ENCODE data around the gene POMC.

DNA sequence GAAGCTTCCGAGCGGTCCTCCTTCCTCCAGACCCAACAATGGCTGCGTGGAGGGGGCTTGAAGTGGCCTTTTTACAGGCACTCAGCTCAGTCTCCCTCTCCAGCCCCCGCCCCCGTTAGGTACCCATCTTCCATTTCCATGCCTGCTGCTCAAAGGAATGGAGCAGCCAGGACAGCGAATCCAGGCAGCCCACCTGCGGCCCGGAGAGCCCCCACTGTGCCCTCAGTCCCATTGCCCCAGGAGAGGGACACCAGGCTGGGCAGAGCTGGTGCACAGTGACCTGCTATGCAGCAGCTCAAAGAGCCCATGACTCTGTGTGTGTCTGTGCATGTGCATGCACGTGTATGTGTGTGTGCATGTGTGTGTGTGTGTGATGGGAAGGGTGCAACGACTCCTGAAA is 10.6 kb upstream of the POMC start:
- TF ChIP-seq, protein P1, sequence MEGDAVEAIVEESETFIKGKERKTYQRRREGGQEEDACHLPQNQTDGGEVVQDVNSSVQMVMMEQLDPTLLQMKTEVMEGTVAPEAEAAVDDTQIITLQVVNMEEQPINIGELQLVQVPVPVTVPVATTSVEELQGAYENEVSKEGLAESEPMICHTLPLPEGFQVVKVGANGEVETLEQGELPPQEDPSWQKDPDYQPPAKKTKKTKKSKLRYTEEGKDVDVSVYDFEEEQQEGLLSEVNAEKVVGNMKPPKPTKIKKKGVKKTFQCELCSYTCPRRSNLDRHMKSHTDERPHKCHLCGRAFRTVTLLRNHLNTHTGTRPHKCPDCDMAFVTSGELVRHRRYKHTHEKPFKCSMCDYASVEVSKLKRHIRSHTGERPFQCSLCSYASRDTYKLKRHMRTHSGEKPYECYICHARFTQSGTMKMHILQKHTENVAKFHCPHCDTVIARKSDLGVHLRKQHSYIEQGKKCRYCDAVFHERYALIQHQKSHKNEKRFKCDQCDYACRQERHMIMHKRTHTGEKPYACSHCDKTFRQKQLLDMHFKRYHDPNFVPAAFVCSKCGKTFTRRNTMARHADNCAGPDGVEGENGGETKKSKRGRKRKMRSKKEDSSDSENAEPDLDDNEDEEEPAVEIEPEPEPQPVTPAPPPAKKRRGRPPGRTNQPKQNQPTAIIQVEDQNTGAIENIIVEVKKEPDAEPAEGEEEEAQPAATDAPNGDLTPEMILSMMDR (IDR thresholded peaks at IDR 0.05 in 4 of 5, conservative IDR thresholded peaks at IDR 0.05 in 1 of 5), result no peak
- TF ChIP-seq POLR2A (IDR thresholded peaks at IDR 0.05), result no peak

Data from gastrocnemius medialis (tissue), 4 donors.